HepG2 (cell line): ENCODE measurements around the gene NUP85. TPM values are rescaled to one million over a fixed set of nuclear protein-coding genes. Genes with fewer than 3 reads are reported as not detected.
A peak's percentile ranks its signal among the peaks of the same experiment; 100 is the strongest.

Experiments
- ATAC-seq: fragments of 200-7000 bp; cut with Tn5 transposase; 3 replicates; pipeline ENCODE4 v1.9.1; 2020; ENCODE audit warnings: mild to moderate bottlenecking, moderate library complexity
- BruUV-seq: library from RNA; stranded (reverse); fragments of 400-500 nt; replicated peaks from 2 replicates; lab custom pipeline; 2021; lab: Mats Ljungman, UMichigan
- CTCF ChIA-PET: fragments of 300-600 bp; formaldehyde crosslinking; extraction: SDS; loops from one replicate; lab custom pipeline; 2021; ENCODE audit warnings: low total read pairs, inconsistent platforms, low intra/inter-chr PET ratio; lab: Yijun Ruan, JAX
- POLR2A ChIA-PET: fragments of 350-600 bp; sonication (Branson Sonifier 250); formaldehyde crosslinking; loops from one replicate; lab custom pipeline; 2020; ENCODE audit warnings: antibody characterized with exemption, inconsistent platforms; lab: Yijun Ruan, JAX
- DNase-seq: peaks from one replicate; pipeline ENCODE4 v3.0.0-alpha.2; 2015; ENCODE audit warnings: low spot score
- FAIRE-seq: peaks from 3 replicates; lab custom pipeline; 2011; peaks lifted over from hg19 to GRCh38; lab: Jason Lieb, UNC
- H2AFZ ChIP-seq: one replicate; pipeline ENCODE4 v1.6.1; 2011; ENCODE audit warnings: low read length, inconsistent platforms
- H3K27ac ChIP-seq: fragments of 300-600 bp; 3 replicates; pipeline ENCODE4 v1.8.0; 2011; ENCODE audit warnings: mixed run types, mild to moderate bottlenecking, mixed read lengths, low read length, inconsistent platforms; ENCODE audit not compliant: insufficient read depth; ENCODE audit errors: extremely low read length
- H3K27me3 ChIP-seq, 2 experiments: fragments of 200-600 bp in 1 of 2; 2 replicates in 1 of 2; 3 replicates in 1 of 2; pipeline versions ENCODE4 v1.6.0 to v1.8.0; 2011; ENCODE audit warnings: low read length in 2 of 2, mild to moderate bottlenecking in 2 of 2, moderate library complexity in 2 of 2, inconsistent platforms in 1 of 2; ENCODE audit not compliant: insufficient read depth in 2 of 2, control insufficient read depth in 1 of 2
- H3K36me3 ChIP-seq, 2 experiments: fragments of 200-600 bp in 1 of 2; replicated peaks in 1 of 2; 2 replicates in 1 of 2; 3 replicates in 1 of 2; pipeline versions ENCODE4 v1.5.1 to v1.8.0; 2011; ENCODE audit warnings: low read length in 2 of 2, inconsistent platforms in 1 of 2; ENCODE audit not compliant: insufficient read depth in 2 of 2, control insufficient read depth in 1 of 2
- H3K4me1 ChIP-seq: 2 replicates; pipeline ENCODE4 v1.5.1; 2012; ENCODE audit warnings: low read length, inconsistent platforms; ENCODE audit not compliant: insufficient read depth
- H3K4me2 ChIP-seq: 2 replicates; pipeline ENCODE4 v1.6.0; 2011; ENCODE audit warnings: low read depth, low read length, inconsistent platforms
- H3K4me3 ChIP-seq, 3 experiments: fragments of 200-600 bp in 1 of 3; sonication (generic), shearing (Covaris generic) in 1 of 3; replicated peaks in 1 of 3; 2 replicates each; pipeline ENCODE4 v1.5.1; 2011 to 2016; ENCODE audit warnings: low read length in 3 of 3, inconsistent platforms in 2 of 3, low read depth in 2 of 3, mild to moderate bottlenecking in 2 of 3, control low read depth in 1 of 3, mixed read lengths in 1 of 3; ENCODE audit not compliant: insufficient read depth in 1 of 3
- H3K79me2 ChIP-seq: one replicate; pipeline ENCODE4 v1.6.1; 2011; ENCODE audit warnings: low read length, inconsistent platforms; ENCODE audit not compliant: insufficient read depth
- H3K9ac ChIP-seq: 2 replicates; pipeline ENCODE4 v1.6.0; 2011; ENCODE audit warnings: mild to moderate bottlenecking, low read depth, low read length, inconsistent platforms; ENCODE audit not compliant: insufficient read depth
- H3K9me3 ChIP-seq: 2 replicates; pipeline ENCODE4 v1.5.1; 2012; ENCODE audit warnings: mild to moderate bottlenecking, low read length
- H4K20me1 ChIP-seq: 2 replicates; pipeline ENCODE4 v1.6.0; 2011; ENCODE audit warnings: inconsistent platforms, mild to moderate bottlenecking, low read length, moderate library complexity; ENCODE audit not compliant: insufficient read depth
- MED8 ChIP-seq: sonication (generic); formaldehyde crosslinking; IDR thresholded peaks from 2 replicates; pipeline ENCODE4 v1.8.1; 2023; ENCODE audit warnings: mild to moderate bottlenecking, missing genetic modification reagents; ENCODE audit not compliant: insufficient replicate concordance
- TCF7L2 ChIP-seq: IDR thresholded peaks from 2 replicates; pipeline ENCODE4 v1.6.1; 2011; ENCODE audit warnings: mild to moderate bottlenecking, low read depth, low read length, moderate library complexity
- YEATS2 ChIP-seq: sonication (generic); formaldehyde crosslinking; IDR thresholded peaks from 2 replicates; pipeline ENCODE4 v1.4.0; 2020; ENCODE audit warnings: missing genetic modification reagents, borderline replicate concordance
- ZFP41 ChIP-seq: sonication (generic); formaldehyde crosslinking; IDR thresholded peaks from 2 replicates; pipeline ENCODE4 v1.4.0; 2020; ENCODE audit warnings: mild to moderate bottlenecking, missing genetic modification reagents, borderline replicate concordance
- ZNF101 ChIP-seq: sonication (generic); formaldehyde crosslinking; IDR thresholded peaks from 2 replicates; pipeline ENCODE4 v1.4.0; 2020; ENCODE audit warnings: mild to moderate bottlenecking, low read depth, missing genetic modification reagents, borderline replicate concordance
- ZSCAN29 ChIP-seq: sonication (generic); formaldehyde crosslinking; conservative IDR thresholded peaks from 2 replicates; pipeline ENCODE4 v1.4.0; 2020; ENCODE audit warnings: mild to moderate bottlenecking, missing genetic modification reagents
- WGBS: methylation state at CpG from one replicate; pipeline ENCODE4 v1.1.6; 2017; ENCODE audit warnings: low lambda C conversion rate; 5-methylcytosine and 5-hydroxymethylcytosine counted together
- in situ Hi-C: cut with HindIII; loops from 2 replicates; pipeline ENCODE4 v1.10.0; 2017; ENCODE audit warnings: low pct_unique_long_range_greater_than_20kb; ENCODE audit not compliant: extremely low pct_ligation_motif_present
- intact Hi-C: fragments of 100-400 bp; cut with micrococcal nuclease; formaldehyde crosslinking; loops from one replicate; pipeline ENCODE4 v1.10.0; 2022; ENCODE audit not compliant: unreplicated experiment
- polyA plus RNA-seq, 8 experiments: library from polyadenylated mRNA; depleted of rRNA in 3 of 8; stranded (reverse) in 7 of 8; unstranded in 1 of 8; fragments of >200 nt; fragmentation: Illumina TruSeq in 4 of 8; extraction: Trizol in 4 of 8; gene quantifications; 2 replicates each; pipeline versions ENCODE4 v1.2.1 to v1.2.3, GENCODE V29; 2011 to 2016; ENCODE audit warnings: low read depth in 4 of 8, missing spikeins in 1 of 8, mixed read lengths in 1 of 8; ENCODE audit not compliant: insufficient read depth in 1 of 8
- total RNA-seq, 5 experiments: library from RNA; depleted of rRNA; stranded (reverse); fragments of >200 nt; fragmentation: Illumina TruSeq; extraction: Trizol; gene quantifications; 2 replicates each; pipeline ENCODE4 v1.2.3, GENCODE V29; 2016; ENCODE audit warnings: low read depth in 1 of 5
- TF ChIP-seq, protein P1 (sequence below): fragments of 450-650 bp; IDR thresholded peaks from 2 replicates; pipeline ENCODE4 v1.6.1; 2017
- TF ChIP-seq, protein P2 (sequence below): sonication (generic); formaldehyde crosslinking; IDR thresholded peaks from 2 replicates; pipeline ENCODE4 v1.4.0; 2020; ENCODE audit warnings: missing genetic modification reagents
- TF ChIP-seq, protein P3 (sequence below), 2 experiments: sonication (generic) in 1 of 2; formaldehyde crosslinking in 1 of 2; IDR thresholded peaks; 2 replicates each; pipeline versions ENCODE4 v1.4.0 to v1.6.1; 2018 to 2020; ENCODE audit warnings: missing genetic modification reagents in 2 of 2, borderline replicate concordance in 1 of 2, low read depth in 1 of 2, mild to moderate bottlenecking in 1 of 2, missing biosample characterization in 1 of 2

The NUP85 gene
- total and polyA plus RNA-seq, 2 of the 13 experiments (the other 11 are each of a cell fraction or from before 2014, with no cell fraction given) = 89.1 to 124 TPM

DNA sequence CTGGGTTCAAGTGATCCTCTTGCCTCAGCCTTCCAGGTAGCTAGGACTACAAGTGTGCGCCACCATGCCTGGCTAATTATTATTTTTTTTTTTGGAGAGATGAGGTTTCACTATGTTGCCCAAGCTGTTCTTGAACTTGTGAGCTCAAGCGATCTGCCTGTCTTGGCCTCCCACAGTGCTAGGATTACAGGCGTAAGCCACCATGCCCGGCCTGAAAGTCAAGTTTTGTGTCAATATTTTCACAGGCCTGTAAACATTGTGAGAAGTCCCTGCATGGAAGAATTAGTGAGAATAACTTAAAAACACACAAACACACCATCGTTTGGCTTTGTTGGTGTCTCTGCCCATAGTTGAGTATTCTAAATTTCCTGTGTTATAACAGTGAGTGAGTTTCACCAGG, 22.2 kb downstream of the NUP85 start (continued):
- no peak for TF ChIP-seq ZFP41
- no peak for TF ChIP-seq TCF7L2
- TF ChIP-seq ZSCAN29 (CRISPR knock-in tag) = no peak
- TF ChIP-seq ZNF101 (CRISPR knock-in tag) = no peak
- no peak for TF ChIP-seq MED8 (CRISPR knock-in tag)
- TF ChIP-seq, protein P1, sequence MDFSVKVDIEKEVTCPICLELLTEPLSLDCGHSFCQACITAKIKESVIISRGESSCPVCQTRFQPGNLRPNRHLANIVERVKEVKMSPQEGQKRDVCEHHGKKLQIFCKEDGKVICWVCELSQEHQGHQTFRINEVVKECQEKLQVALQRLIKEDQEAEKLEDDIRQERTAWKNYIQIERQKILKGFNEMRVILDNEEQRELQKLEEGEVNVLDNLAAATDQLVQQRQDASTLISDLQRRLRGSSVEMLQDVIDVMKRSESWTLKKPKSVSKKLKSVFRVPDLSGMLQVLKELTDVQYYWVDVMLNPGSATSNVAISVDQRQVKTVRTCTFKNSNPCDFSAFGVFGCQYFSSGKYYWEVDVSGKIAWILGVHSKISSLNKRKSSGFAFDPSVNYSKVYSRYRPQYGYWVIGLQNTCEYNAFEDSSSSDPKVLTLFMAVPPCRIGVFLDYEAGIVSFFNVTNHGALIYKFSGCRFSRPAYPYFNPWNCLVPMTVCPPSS = no peak

DNA sequence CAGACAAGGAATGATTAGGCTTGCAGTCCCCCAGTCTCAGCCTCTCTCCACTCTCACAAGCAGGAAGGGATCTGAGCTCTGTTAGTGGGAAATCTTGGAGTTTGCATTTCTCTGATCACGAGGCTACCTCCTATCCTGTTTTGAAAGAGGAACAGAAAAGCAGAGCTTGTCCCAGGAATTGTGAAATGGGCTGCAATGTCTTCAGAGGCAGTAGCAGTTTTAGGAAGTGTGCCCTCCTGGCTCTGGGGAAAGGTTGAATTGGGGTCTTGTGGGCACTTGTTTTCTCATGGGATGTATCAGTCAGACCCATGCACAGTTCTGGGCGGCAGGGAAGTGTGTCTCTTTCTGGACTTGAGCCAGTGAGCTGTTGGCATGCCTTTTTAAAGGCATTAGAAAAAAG, 22.8 kb downstream of the NUP85 start:
- Histone ChIP-seq H3K4me3 (no peak overlapping the region), H3K27ac (no peak overlapping the region), H3K79me2 (no peaks in the 10 kb centered on the region), H3K9ac (no peak overlapping the region), H3K9me3 (no peaks in the 10 kb centered on the region), H3K36me3 (peaks cover 57 to 79% of the 10 kb centered on the region in 2 experiments), H3K27me3 (no peaks in the 10 kb centered on the region), H2AFZ (no peak overlapping the region), H3K4me1 (no peaks in the 10 kb centered on the region), H3K4me2 (no peak overlapping the region), H4K20me1 (no peaks in the 10 kb centered on the region)
- 98% methylated on average over 2 of the region's 2 CpGs for WGBS
- ChIA-PET CTCF (no interaction called here), POLR2A (no interaction called here)
- TF ChIP-seq, protein P2, sequence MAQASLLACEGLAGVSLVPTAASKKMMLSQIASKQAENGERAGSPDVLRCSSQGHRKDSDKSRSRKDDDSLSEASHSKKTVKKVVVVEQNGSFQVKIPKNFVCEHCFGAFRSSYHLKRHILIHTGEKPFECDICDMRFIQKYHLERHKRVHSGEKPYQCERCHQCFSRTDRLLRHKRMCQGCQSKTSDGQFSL (CRISPR knock-in tag) = no peak
- no peak for TF ChIP-seq YEATS2 (CRISPR knock-in tag)
- TF ChIP-seq, protein P3, sequence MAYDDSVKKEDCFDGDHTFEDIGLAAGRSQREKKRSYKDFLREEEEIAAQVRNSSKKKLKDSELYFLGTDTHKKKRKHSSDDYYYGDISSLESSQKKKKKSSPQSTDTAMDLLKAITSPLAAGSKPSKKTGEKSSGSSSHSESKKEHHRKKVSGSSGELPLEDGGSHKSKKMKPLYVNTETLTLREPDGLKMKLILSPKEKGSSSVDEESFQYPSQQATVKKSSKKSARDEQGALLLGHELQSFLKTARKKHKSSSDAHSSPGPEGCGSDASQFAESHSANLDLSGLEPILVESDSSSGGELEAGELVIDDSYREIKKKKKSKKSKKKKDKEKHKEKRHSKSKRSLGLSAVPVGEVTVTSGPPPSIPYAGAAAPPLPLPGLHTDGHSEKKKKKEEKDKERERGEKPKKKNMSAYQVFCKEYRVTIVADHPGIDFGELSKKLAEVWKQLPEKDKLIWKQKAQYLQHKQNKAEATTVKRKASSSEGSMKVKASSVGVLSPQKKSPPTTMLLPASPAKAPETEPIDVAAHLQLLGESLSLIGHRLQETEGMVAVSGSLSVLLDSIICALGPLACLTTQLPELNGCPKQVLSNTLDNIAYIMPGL (CRISPR knock-in tag; IDR thresholded peaks at IDR 0.05; ENCODE audit: borderline replicate concordance in 1 of 2, low read depth in 1 of 2) = no peak
- in situ Hi-C loops = no loop called here
- DNase-seq (no peak), ATAC-seq (no peak), FAIRE-seq (no peak)
- BruUV-seq = TSS peak; percentile 27
- intact Hi-C loops = no loop called here
